ENCODE results near the gene DUOXA2. TPM values are rescaled to one million over a fixed set of nuclear protein-coding genes. Genes with fewer than 3 reads are reported as not detected.

Gene DUOXA2
- total and polyA plus RNA-seq, 3 donors from 2014 or later, result 0.31 to 0.39 (median 0.36) TPM

- H3K27me3 ChIP-seq, result no peaks in the 10 kb centered on the region
- intact Hi-C loops (cut with DNase I; ENCODE audit: low total_unique reads), result no loop called here
- H3K27ac ChIP-seq, result no peak overlapping the region
- H3K36me3 ChIP-seq (ENCODE audit: low read depth, missing control alignments), result no peaks in the 10 kb centered on the region
- no peak for TF ChIP-seq CTCF (IDR thresholded peaks at IDR 0.05)
- TF ChIP-seq POLR2A (IDR thresholded peaks at IDR 0.05), result no peak
- no peak overlapping the region for H3K4me3 ChIP-seq
- H3K9me3 ChIP-seq, result no peaks in the 10 kb centered on the region
- H3K4me1 ChIP-seq, result no peaks in the 10 kb centered on the region
- 92 to 95% methylated on average over 10 of the region's 10 CpGs for WGBS, 2 donors
- no peak for DNase-seq
Measured at GRCh38 chr15:45140557-45141250, 26.6 kb downstream of the DUOXA2 start.

GRCh38 chr15:45141386-45141785 is 27.3 kb downstream of the DUOXA2 start:
- no peaks in the 10 kb centered on the region for H3K36me3 ChIP-seq (ENCODE audit: low read depth, missing control alignments)
- H3K4me3 ChIP-seq, result no peak overlapping the region
- no peaks in the 10 kb centered on the region for H3K27me3 ChIP-seq
- TF ChIP-seq CTCF (IDR thresholded peaks at IDR 0.05), result no peak
- TF ChIP-seq POLR2A (IDR thresholded peaks at IDR 0.05), result no peak
- H3K4me1 ChIP-seq, result no peaks in the 10 kb centered on the region
- H3K27ac ChIP-seq, result no peak overlapping the region
- WGBS, 2 donors, result 67 to 83% methylated on average over 1 to 5 of the region's 5 CpGs
- intact Hi-C loops (cut with DNase I; ENCODE audit: low total_unique reads), result no loop called here
- no peaks in the 10 kb centered on the region for H3K9me3 ChIP-seq
- DNase-seq, result no peak

- DNase-seq, result no peak
- no peaks in the 10 kb centered on the region for H3K4me1 ChIP-seq
Measured at GRCh38 chr15:45143056-45143455, 28.9 kb downstream of the DUOXA2 start.

GRCh38 chr15:45143946-45144345 is 29.8 kb downstream of the DUOXA2 start:
- TF ChIP-seq POLR2A (IDR thresholded peaks at IDR 0.05) (no peak), CTCF (IDR thresholded peaks at IDR 0.05) (no peak)
- intact Hi-C loops (cut with DNase I; ENCODE audit: low total_unique reads), result no loop called here

More at GRCh38 chr15:45143056-45143455, 28.9 kb downstream of the DUOXA2 start:
- 78 to 94% methylated on average over 6 to 7 of the region's 7 CpGs for WGBS, 2 donors
- Histone ChIP-seq H3K9me3 (no peaks in the 10 kb centered on the region), H3K4me3 (no peak overlapping the region), H3K27ac (no peak overlapping the region), H3K27me3 (no peaks in the 10 kb centered on the region), H3K36me3 (ENCODE audit: low read depth, missing control alignments) (no peaks in the 10 kb centered on the region)
- intact Hi-C loops (cut with DNase I; ENCODE audit: low total_unique reads), result no loop called here
- no peak for TF ChIP-seq POLR2A (IDR thresholded peaks at IDR 0.05)
- no peak for TF ChIP-seq CTCF (IDR thresholded peaks at IDR 0.05)

GRCh38 chr15:45144775-45145174 is 30.6 kb downstream of the DUOXA2 start:
- Histone ChIP-seq H3K27ac (no peak overlapping the region), H3K4me3 (no peak overlapping the region), H3K9me3 (no peaks in the 10 kb centered on the region), H3K4me1 (no peaks in the 10 kb centered on the region), H3K27me3 (no peaks in the 10 kb centered on the region), H3K36me3 (ENCODE audit: low read depth, missing control alignments) (no peaks in the 10 kb centered on the region)
- TF ChIP-seq CTCF (IDR thresholded peaks at IDR 0.05), result no peak
- intact Hi-C loops (cut with DNase I; ENCODE audit: low total_unique reads), result no loop called here
- WGBS, 2 donors, result 56 to 69% methylated on average over 9 of the region's 9 CpGs
- no peak for DNase-seq

More at GRCh38 chr15:45143946-45144345, 29.8 kb downstream of the DUOXA2 start:
- no peak for DNase-seq
- Histone ChIP-seq H3K27ac (no peak overlapping the region), H3K27me3 (no peaks in the 10 kb centered on the region), H3K36me3 (ENCODE audit: low read depth, missing control alignments) (no peaks in the 10 kb centered on the region), H3K4me3 (no peak overlapping the region), H3K4me1 (no peaks in the 10 kb centered on the region), H3K9me3 (no peaks in the 10 kb centered on the region)
- WGBS, 2 donors, result 60 to 62% methylated on average over 1 to 11 of the region's 11 CpGs

All from testis (tissue), 3 donors.